CD4-positive, alpha-beta memory T cell (primary cell): ENCODE results near the gene RPL22. TPM values are rescaled to one million over a fixed set of nuclear protein-coding genes. Genes with fewer than 3 reads are reported as not detected.

ENCODE experiments used
- CTCF ChIA-PET: fragments of 350-600 bp; sonication (Branson Sonifier 250); formaldehyde crosslinking; loops from one replicate; lab custom pipeline; 2021; ENCODE audit warnings: inconsistent platforms; ENCODE audit not compliant: partially characterized antibody; lab: Charles Lee
- POLR2A ChIA-PET: fragments of 350-600 bp; sonication (Branson Sonifier 250); formaldehyde crosslinking; loops from one replicate; lab custom pipeline; 2021; ENCODE audit not compliant: partially characterized antibody; lab: Charles Lee
- DNase-seq, 5 donors: peaks; one replicate each; pipeline versions ENCODE4 v3.0.0 to v3.0.0-alpha.2; 2020 to 2022; ENCODE audit warnings: mixed read lengths in 1 of 5
- H3K27ac ChIP-seq: one replicate; pipeline ENCODE4 v1.7.0; 2013; ENCODE audit warnings: low read depth, low read length
- H3K27me3 ChIP-seq: 2 replicates; pipeline ENCODE4 v1.7.0; 2013; ENCODE audit warnings: mild to moderate bottlenecking, low read length, moderate library complexity; ENCODE audit not compliant: insufficient read depth
- H3K36me3 ChIP-seq: 2 replicates; pipeline ENCODE4 v1.7.0; 2013; ENCODE audit warnings: mild to moderate bottlenecking, low read length, moderate library complexity; ENCODE audit not compliant: insufficient read depth
- H3K4me1 ChIP-seq: 2 replicates; pipeline ENCODE4 v1.7.0; 2013; ENCODE audit warnings: mild to moderate bottlenecking, low read length, moderate library complexity; ENCODE audit not compliant: insufficient read depth
- H3K4me3 ChIP-seq, 2 donors: one replicate each; pipeline ENCODE4 v1.7.0; 2013; ENCODE audit warnings: low read length in 2 of 2, mild to moderate bottlenecking in 1 of 2
- H3K9me3 ChIP-seq, 2 donors: one replicate each; pipeline ENCODE4 v1.7.0; 2013; ENCODE audit warnings: low read length in 2 of 2, control low read depth in 1 of 2; ENCODE audit not compliant: control insufficient read depth in 1 of 2
- H3K27ac Mint-ChIP-seq, 7 donors: one replicate each; pipeline ENCODE4 v1.8.0; 2020 to 2021; ENCODE audit warnings: mixed read lengths in 7 of 7, mild to moderate bottlenecking in 6 of 7, inconsistent platforms in 3 of 7, moderate library complexity in 3 of 7
- H3K27me3 Mint-ChIP-seq, 2 donors: one replicate each; pipeline ENCODE4 v1.8.0; 2020 to 2021; ENCODE audit warnings: mixed read lengths in 2 of 2
- H3K36me3 Mint-ChIP-seq, 2 donors: one replicate each; pipeline ENCODE4 v1.8.0; 2020 to 2021; ENCODE audit warnings: mixed read lengths in 2 of 2, inconsistent platforms in 1 of 2, mild to moderate bottlenecking in 1 of 2
- H3K4me1 Mint-ChIP-seq, 4 donors: one replicate each; pipeline ENCODE4 v1.8.0; 2020 to 2021; ENCODE audit warnings: mixed read lengths in 4 of 4, mild to moderate bottlenecking in 1 of 4
- H3K4me3 Mint-ChIP-seq, 8 donors: one replicate each; pipeline ENCODE4 v1.8.0; 2020 to 2021; ENCODE audit warnings: mixed read lengths in 8 of 8, mild to moderate bottlenecking in 7 of 8, moderate library complexity in 6 of 8, inconsistent platforms in 3 of 8
- H3K9me3 Mint-ChIP-seq, 8 donors: one replicate each; pipeline ENCODE4 v1.8.0; 2020 to 2021; ENCODE audit warnings: mixed read lengths in 8 of 8, mild to moderate bottlenecking in 5 of 8, inconsistent platforms in 3 of 8, moderate library complexity in 1 of 8
- intact Hi-C: fragments of 100-400 bp; cut with micrococcal nuclease; formaldehyde crosslinking; loops from one replicate; pipeline ENCODE4 v1.15.1; 2023
- polyA plus RNA-seq, 2 donors: library from polyadenylated mRNA; unstranded; fragments of 300-500 nt; fragmentation: Illumina TruSeq; gene quantifications; one replicate each; pipeline ENCODE4 v1.2.3, GENCODE V29; 2021
- total RNA-seq, 2 experiments: library from RNA; stranded (reverse); gene quantifications; one replicate each; pipeline ENCODE4 v1.2.3, GENCODE V29; 2021

Gene RPL22
- total and polyA plus RNA-seq, 4 experiments from 2014 or later: 215 to 503 (median 375) TPM

GRCh38 chr1:6185635-6186382, 13.6 kb downstream of the RPL22 start:
- Mint-ChIP-seq H3K9me3 (no peaks in the 10 kb centered on the region), H3K27ac (peak overlapping the region in 3 of 7 donors; percentile 2 to 48 (median 40)), H3K4me1 (peaks cover 15 to 38% (median 30%) of the 10 kb centered on the region in 4 donors), H3K4me3 (no peak overlapping the region), H3K36me3 (peaks cover 30 to 45% of the 10 kb centered on the region in 2 donors), H3K27me3 (peaks cover 8 to 12% of the 10 kb centered on the region in 2 donors)
- no peak overlapping the region for H3K4me3 ChIP-seq
- H3K36me3 ChIP-seq: peaks cover 22% of the 10 kb centered on the region
- ChIA-PET POLR2A (interaction anchor here (0.9 to 1.1 kb wide), 3 partner anchors 8 to 193 kb away, joined by 3 to 5 read pairs (median 4); partner anchors contain the start of gene NPHP4), CTCF (interaction anchor here (0.9 to 1.4 kb wide), 4 partner anchors 8 to 77 kb away, joined by 3 to 5 read pairs (median 4); no protein-coding TSS in a partner anchor)
- intact Hi-C loops: loop anchor here (5.0 kb wide), 1 partner anchor 674 kb away; no protein-coding TSS in a partner anchor
- no peak overlapping the region for H3K27ac ChIP-seq
- DNase-seq: peak in 2 of 5 donors; percentile 20 to 26
- no peaks in the 10 kb centered on the region for H3K27me3 ChIP-seq
- peaks cover 7% of the 10 kb centered on the region for H3K4me1 ChIP-seq
- H3K9me3 ChIP-seq: no peaks in the 10 kb centered on the region

- H3K4me3 Mint-ChIP-seq: no peak overlapping the region
- Histone ChIP-seq H3K27me3 (no peaks in the 10 kb centered on the region), H3K4me1 (peaks cover 9% of the 10 kb centered on the region), H3K4me3 (no peak overlapping the region), H3K27ac (no peak overlapping the region), H3K36me3 (peaks cover 15% of the 10 kb centered on the region), H3K9me3 (no peaks in the 10 kb centered on the region)
- peaks cover 9 to 14% of the 10 kb centered on the region in 2 donors for H3K27me3 Mint-ChIP-seq
- H3K4me1 Mint-ChIP-seq: peaks cover 15 to 41% (median 33%) of the 10 kb centered on the region in 4 donors
- peak overlapping the region in 1 of 7 donors; percentile 46 for H3K27ac Mint-ChIP-seq
- intact Hi-C loops: loop anchor here (5.0 kb wide), 1 partner anchor 673 kb away; no protein-coding TSS in a partner anchor
- ChIA-PET POLR2A (interaction anchor here (0.9 to 1.1 kb wide), 3 partner anchors 9 to 192 kb away, joined by 3 to 5 read pairs (median 4); partner anchors contain the start of gene NPHP4), CTCF (interaction anchor here (0.9 to 1.4 kb wide), 4 partner anchors 8 to 76 kb away, joined by 3 to 5 read pairs (median 4); no protein-coding TSS in a partner anchor)
- peaks cover 24 to 41% of the 10 kb centered on the region in 2 donors for H3K36me3 Mint-ChIP-seq
- H3K9me3 Mint-ChIP-seq: no peaks in the 10 kb centered on the region
- no peak for DNase-seq
Measured at GRCh38 chr1:6185151-6185550, 14.2 kb downstream of the RPL22 start.

GRCh38 chr1:6184083-6184783, 15.2 kb downstream of the RPL22 start:
- Mint-ChIP-seq H3K9me3 (no peaks in the 10 kb centered on the region), H3K27ac (peak overlapping the region in 2 of 7 donors; percentile 22 to 68), H3K4me1 (peaks cover 14 to 37% (median 30%) of the 10 kb centered on the region in 4 donors), H3K27me3 (peaks cover 9 to 14% of the 10 kb centered on the region in 2 donors), H3K36me3 (peaks cover 20 to 34% of the 10 kb centered on the region in 2 donors), H3K4me3 (peak overlapping the region in 1 of 8 donors; percentile 17)
- peaks cover 10% of the 10 kb centered on the region for H3K36me3 ChIP-seq
- POLR2A ChIA-PET: interaction anchor here (1.1 kb wide), 1 partner anchor 15 kb away, joined by 4 read pairs; the partner anchor contains the start of gene RPL22
- H3K27me3 ChIP-seq: no peaks in the 10 kb centered on the region
- H3K27ac ChIP-seq: no peak overlapping the region
- no peaks in the 10 kb centered on the region for H3K9me3 ChIP-seq
- no peak overlapping the region for H3K4me3 ChIP-seq
- CTCF ChIA-PET: no interaction called here
- DNase-seq: no peak
- intact Hi-C loops: no loop called here
- H3K4me1 ChIP-seq: peaks cover 9% of the 10 kb centered on the region

- H3K27ac ChIP-seq: no peak overlapping the region
- intact Hi-C loops: no loop called here
- H3K4me3 ChIP-seq: no peak overlapping the region
- Mint-ChIP-seq H3K9me3 (no peaks in the 10 kb centered on the region), H3K4me3 (no peak overlapping the region), H3K36me3 (peaks cover 13 to 28% of the 10 kb centered on the region in 2 donors), H3K4me1 (peaks cover 12 to 37% (median 34%) of the 10 kb centered on the region in 4 donors), H3K27me3 (peaks cover 12 to 18% of the 10 kb centered on the region in 2 donors), H3K27ac (peak overlapping the region in 2 of 7 donors; percentile 21 to 67)
- no peaks in the 10 kb centered on the region for H3K9me3 ChIP-seq
- ChIA-PET CTCF (no interaction called here), POLR2A (interaction anchor here (1.0 to 1.1 kb wide), 2 partner anchors 15 to 191 kb away, joined by 3 to 4 read pairs; partner anchors contain the start of genes NPHP4 and RPL22)
- H3K36me3 ChIP-seq: peaks cover 5% of the 10 kb centered on the region
- no peaks in the 10 kb centered on the region for H3K27me3 ChIP-seq
- DNase-seq: no peak
- peaks cover 16% of the 10 kb centered on the region for H3K4me1 ChIP-seq
Measured at GRCh38 chr1:6183520-6183989, 15.8 kb downstream of the RPL22 start.

GRCh38 chr1:6181347-6181770, 18.0 kb downstream of the RPL22 start:
- Histone ChIP-seq H3K4me1 (peaks cover 17% of the 10 kb centered on the region), H3K9me3 (no peaks in the 10 kb centered on the region), H3K4me3 (no peak overlapping the region), H3K27ac (no peak overlapping the region), H3K27me3 (peaks cover 3% of the 10 kb centered on the region), H3K36me3 (peaks cover 5% of the 10 kb centered on the region)
- no peaks in the 10 kb centered on the region for H3K9me3 Mint-ChIP-seq
- ChIA-PET POLR2A (no interaction called here), CTCF (interaction anchor here (1.0 to 1.5 kb wide), 4 partner anchors 23 to 57 kb away, joined by 3 to 4 read pairs (median 3); no protein-coding TSS in a partner anchor)
- peaks cover 27 to 33% of the 10 kb centered on the region in 2 donors for H3K27me3 Mint-ChIP-seq
- intact Hi-C loops: no loop called here
- peaks cover 11 to 42% (median 35%) of the 10 kb centered on the region in 4 donors for H3K4me1 Mint-ChIP-seq
- peak overlapping the region; percentile 31 to 82 (median 62) for H3K4me3 Mint-ChIP-seq
- no peak for DNase-seq
- no peak overlapping the region for H3K27ac Mint-ChIP-seq
- peaks cover 10 to 16% of the 10 kb centered on the region in 2 donors for H3K36me3 Mint-ChIP-seq

GRCh38 chr1:6180707-6181311, 18.6 kb downstream of the RPL22 start:
- H3K27me3 Mint-ChIP-seq: peaks cover 27 to 35% of the 10 kb centered on the region in 2 donors
- H3K4me3 Mint-ChIP-seq: peak overlapping the region; percentile 54 to 82 (median 67)
- ChIA-PET CTCF (interaction anchor here (1.0 to 1.5 kb wide), 4 partner anchors 24 to 57 kb away, joined by 3 to 4 read pairs (median 3); no protein-coding TSS in a partner anchor), POLR2A (no interaction called here)
- no peaks in the 10 kb centered on the region for H3K9me3 ChIP-seq
- no peaks in the 10 kb centered on the region for H3K9me3 Mint-ChIP-seq
- H3K4me1 ChIP-seq: peaks cover 17% of the 10 kb centered on the region
- peaks cover 4% of the 10 kb centered on the region for H3K36me3 ChIP-seq
- H3K27ac ChIP-seq: no peak overlapping the region
- peaks cover 9 to 42% (median 32%) of the 10 kb centered on the region in 4 donors for H3K4me1 Mint-ChIP-seq
- no peak overlapping the region for H3K4me3 ChIP-seq
- peaks cover 7 to 13% of the 10 kb centered on the region in 2 donors for H3K36me3 Mint-ChIP-seq
- intact Hi-C loops: no loop called here
- peaks cover 3% of the 10 kb centered on the region for H3K27me3 ChIP-seq
- H3K27ac Mint-ChIP-seq: peak overlapping the region in 1 of 7 donors; percentile 47
- peak in 1 of 5 donors; percentile 8 for DNase-seq
